BE2C (cell line): ENCODE results near the gene LBP.

ENCODE experiments used
- DNase-seq: peaks from one replicate; pipeline ENCODE4 v3.0.0-alpha.2; 2020
- H3K27me3 ChIP-seq: fragments of 250-450 bp; sonication (Bioruptor Pico); 2 replicates; pipeline ENCODE4 v1.5.1; 2020; ENCODE audit warnings: mild to moderate bottlenecking
- H3K36me3 ChIP-seq: fragments of 250-450 bp; sonication (Bioruptor Pico); 2 replicates; pipeline ENCODE4 v1.5.1; 2020; ENCODE audit warnings: mild to moderate bottlenecking
- H3K4me1 ChIP-seq: fragments of 250-450 bp; sonication (Bioruptor Pico); 2 replicates; pipeline ENCODE4 v1.5.1; 2020
- H3K4me3 ChIP-seq: 2 replicates; pipeline ENCODE4 v1.5.1; 2011; ENCODE audit warnings: low read depth, low read length
- H3K9me3 ChIP-seq: fragments of 250-450 bp; sonication (Bioruptor Pico); 2 replicates; pipeline ENCODE4 v1.5.1; 2020
- TF ChIP-seq, protein P1 (sequence below): IDR thresholded peaks from 2 replicates; pipeline ENCODE4 v1.5.1; 2012; ENCODE audit warnings: mild to moderate bottlenecking, low read depth, low read length

Gene LBP

DNA sequence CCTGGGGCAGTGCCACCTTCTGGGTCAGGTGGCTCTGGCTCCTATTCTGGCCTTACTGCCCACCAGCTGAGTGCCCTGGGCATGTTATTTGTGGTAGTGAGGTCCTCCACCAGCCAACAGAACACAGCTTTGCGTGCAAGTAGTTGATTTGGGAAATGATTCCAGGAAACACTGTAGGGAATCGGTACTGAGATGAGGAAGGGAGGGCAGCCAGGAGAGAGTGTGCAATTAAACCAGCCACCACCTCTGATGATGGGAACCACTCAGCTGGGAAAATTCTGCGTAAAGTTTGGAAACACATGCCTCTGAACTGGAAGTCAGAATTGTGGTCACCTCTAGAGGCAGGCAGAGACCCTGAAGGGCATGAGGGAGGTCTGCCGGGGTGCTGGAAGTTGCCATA lies 459 bp downstream of the LBP start:
- Histone ChIP-seq H3K9me3 (no peaks in the 10 kb centered on the region), H3K4me3 (no peak overlapping the region), H3K27me3 (no peaks in the 10 kb centered on the region), H3K36me3 (no peaks in the 10 kb centered on the region), H3K4me1 (no peaks in the 10 kb centered on the region)
- DNase-seq = no peak
- TF ChIP-seq, protein P1, sequence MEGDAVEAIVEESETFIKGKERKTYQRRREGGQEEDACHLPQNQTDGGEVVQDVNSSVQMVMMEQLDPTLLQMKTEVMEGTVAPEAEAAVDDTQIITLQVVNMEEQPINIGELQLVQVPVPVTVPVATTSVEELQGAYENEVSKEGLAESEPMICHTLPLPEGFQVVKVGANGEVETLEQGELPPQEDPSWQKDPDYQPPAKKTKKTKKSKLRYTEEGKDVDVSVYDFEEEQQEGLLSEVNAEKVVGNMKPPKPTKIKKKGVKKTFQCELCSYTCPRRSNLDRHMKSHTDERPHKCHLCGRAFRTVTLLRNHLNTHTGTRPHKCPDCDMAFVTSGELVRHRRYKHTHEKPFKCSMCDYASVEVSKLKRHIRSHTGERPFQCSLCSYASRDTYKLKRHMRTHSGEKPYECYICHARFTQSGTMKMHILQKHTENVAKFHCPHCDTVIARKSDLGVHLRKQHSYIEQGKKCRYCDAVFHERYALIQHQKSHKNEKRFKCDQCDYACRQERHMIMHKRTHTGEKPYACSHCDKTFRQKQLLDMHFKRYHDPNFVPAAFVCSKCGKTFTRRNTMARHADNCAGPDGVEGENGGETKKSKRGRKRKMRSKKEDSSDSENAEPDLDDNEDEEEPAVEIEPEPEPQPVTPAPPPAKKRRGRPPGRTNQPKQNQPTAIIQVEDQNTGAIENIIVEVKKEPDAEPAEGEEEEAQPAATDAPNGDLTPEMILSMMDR = no peak

GRCh38 chr20:38349856-38350255 lies 3.6 kb downstream of the LBP start:
- TF ChIP-seq, protein P1 = no peak
- H3K27me3 ChIP-seq = no peaks in the 10 kb centered on the region
- H3K4me3 ChIP-seq = no peak overlapping the region
- no peak for DNase-seq
- no peaks in the 10 kb centered on the region for H3K4me1 ChIP-seq
- H3K9me3 ChIP-seq = no peaks in the 10 kb centered on the region
- no peaks in the 10 kb centered on the region for H3K36me3 ChIP-seq

- H3K4me3 ChIP-seq = no peak overlapping the region
- H3K4me1 ChIP-seq = no peaks in the 10 kb centered on the region
- no peak for DNase-seq
- no peaks in the 10 kb centered on the region for H3K27me3 ChIP-seq
- TF ChIP-seq, protein P1 = no peak
- no peaks in the 10 kb centered on the region for H3K9me3 ChIP-seq
- no peaks in the 10 kb centered on the region for H3K36me3 ChIP-seq
Measured at GRCh38 chr20:38350879-38351775, 4.8 kb downstream of the LBP start.

DNA sequence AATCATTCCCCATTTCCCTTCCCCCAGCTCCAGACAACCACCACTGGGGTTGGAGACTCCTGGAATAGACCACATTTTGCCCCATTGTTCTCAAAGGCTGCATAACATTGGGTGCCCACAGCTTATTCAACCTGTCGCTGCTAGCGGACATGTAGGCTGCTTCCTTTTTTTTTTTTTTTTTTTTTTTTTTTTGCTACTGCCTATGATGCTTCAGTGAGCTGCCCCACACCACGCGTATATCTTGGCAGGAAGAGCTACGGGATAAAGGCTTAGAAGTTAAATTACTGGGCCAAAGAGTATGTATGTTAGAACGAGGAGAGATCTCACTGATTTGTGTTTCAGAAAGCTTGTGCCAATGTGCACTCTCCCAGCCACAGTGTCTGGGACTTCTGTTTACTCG lies 7.0 kb downstream of the LBP start:
- TF ChIP-seq, protein P1 = no peak
- H3K4me1 ChIP-seq = no peaks in the 10 kb centered on the region
- no peak for DNase-seq
- no peaks in the 10 kb centered on the region for H3K9me3 ChIP-seq
- H3K36me3 ChIP-seq = no peaks in the 10 kb centered on the region
- no peak overlapping the region for H3K4me3 ChIP-seq
- H3K27me3 ChIP-seq = no peaks in the 10 kb centered on the region

- Histone ChIP-seq H3K27me3 (no peaks in the 10 kb centered on the region), H3K36me3 (no peaks in the 10 kb centered on the region), H3K4me3 (no peak overlapping the region), H3K4me1 (no peaks in the 10 kb centered on the region), H3K9me3 (no peaks in the 10 kb centered on the region)
- TF ChIP-seq, protein P1 = no peak
- DNase-seq = no peak
Measured at GRCh38 chr20:38354227-38354626, 7.9 kb downstream of the LBP start.
